Fibroblast of lung (primary cell): Measurements from ENCODE around the gene ITIH3.

Experiments
- EZH2 ChIP-seq: IDR thresholded peaks from 2 replicates; pipeline ENCODE4 v1.5.1; 2012; ENCODE audit warnings: low read length, control low read depth, mild to moderate bottlenecking; ENCODE audit errors: missing control alignments
- TF ChIP-seq, protein P1 (sequence below), 2 donors: IDR thresholded peaks in 1 of 2; conservative IDR thresholded peaks in 1 of 2; 1 replicate in 1 of 2; 2 replicates in 1 of 2; pipeline ENCODE4 v1.5.1; 2011 to 2012; ENCODE audit warnings: low read length in 2 of 2, control low read depth in 1 of 2, inconsistent platforms in 1 of 2, low read depth in 1 of 2, mild to moderate bottlenecking in 1 of 2

DNA sequence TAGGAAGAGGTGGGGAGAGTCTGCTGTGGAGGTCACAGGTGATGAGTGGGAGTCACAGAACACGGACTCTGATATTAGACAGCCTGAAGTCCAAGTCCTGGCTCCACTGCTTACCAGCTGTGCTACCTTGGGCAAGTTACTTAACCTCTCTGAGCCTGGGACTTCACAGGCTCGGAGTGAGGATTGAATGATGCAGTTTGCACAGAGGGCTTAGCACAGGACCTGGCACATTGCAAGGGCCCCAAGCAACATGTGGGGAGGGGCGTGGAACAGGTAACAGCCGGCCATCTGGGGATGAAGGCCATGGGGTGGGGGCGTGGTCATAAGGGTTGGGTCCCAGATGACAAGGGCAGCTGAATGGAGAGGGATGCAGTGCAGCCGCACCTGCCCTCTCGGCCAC, 4.3 kb upstream of the ITIH3 start:
- TF ChIP-seq EZH2, result no peak
- TF ChIP-seq, protein P1, sequence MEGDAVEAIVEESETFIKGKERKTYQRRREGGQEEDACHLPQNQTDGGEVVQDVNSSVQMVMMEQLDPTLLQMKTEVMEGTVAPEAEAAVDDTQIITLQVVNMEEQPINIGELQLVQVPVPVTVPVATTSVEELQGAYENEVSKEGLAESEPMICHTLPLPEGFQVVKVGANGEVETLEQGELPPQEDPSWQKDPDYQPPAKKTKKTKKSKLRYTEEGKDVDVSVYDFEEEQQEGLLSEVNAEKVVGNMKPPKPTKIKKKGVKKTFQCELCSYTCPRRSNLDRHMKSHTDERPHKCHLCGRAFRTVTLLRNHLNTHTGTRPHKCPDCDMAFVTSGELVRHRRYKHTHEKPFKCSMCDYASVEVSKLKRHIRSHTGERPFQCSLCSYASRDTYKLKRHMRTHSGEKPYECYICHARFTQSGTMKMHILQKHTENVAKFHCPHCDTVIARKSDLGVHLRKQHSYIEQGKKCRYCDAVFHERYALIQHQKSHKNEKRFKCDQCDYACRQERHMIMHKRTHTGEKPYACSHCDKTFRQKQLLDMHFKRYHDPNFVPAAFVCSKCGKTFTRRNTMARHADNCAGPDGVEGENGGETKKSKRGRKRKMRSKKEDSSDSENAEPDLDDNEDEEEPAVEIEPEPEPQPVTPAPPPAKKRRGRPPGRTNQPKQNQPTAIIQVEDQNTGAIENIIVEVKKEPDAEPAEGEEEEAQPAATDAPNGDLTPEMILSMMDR (conservative IDR thresholded peaks at IDR 0.05 in 1 of 2, IDR thresholded peaks at IDR 0.05 in 1 of 2; ENCODE audit: low read depth in 1 of 2, low read length in 2 of 2), result no peak
